K562 (cell line): ENCODE data around the gene HPD. TPM values are rescaled to one million over a fixed set of nuclear protein-coding genes. Genes with fewer than 3 reads are reported as not detected.

Experiments used
- BRD9 ChIP-seq: fragments of 450-650 bp; IDR thresholded peaks from 2 replicates; pipeline ENCODE4 v1.6.1; 2018; ENCODE audit warnings: low read depth; ENCODE audit not compliant: partially characterized antibody
- CBX1 ChIP-seq: sonication (generic); IDR thresholded peaks from 2 replicates; pipeline ENCODE4 v1.6.1; 2016; ENCODE audit warnings: antibody characterized with exemption, low read depth, mild to moderate bottlenecking
- CSDE1 ChIP-seq, 2 experiments: fragments of 450-650 bp; IDR thresholded peaks; 2 replicates each; pipeline ENCODE4 v1.6.1; 2016; ENCODE audit warnings: mild to moderate bottlenecking in 1 of 2
- FOSL1 ChIP-seq: fragments of 200-800 bp; sonication (Bioruptor generic); conservative IDR thresholded peaks from 2 replicates; pipeline ENCODE4 v1.6.1; 2016; ENCODE audit warnings: missing genetic modification characterization, missing compliant biosample characterization
- HDAC6 ChIP-seq: IDR thresholded peaks from 2 replicates; pipeline ENCODE4 v1.6.1; 2012; ENCODE audit warnings: low read depth, mild to moderate bottlenecking, control low read depth, inconsistent platforms, low read length, moderate library complexity
- HINFP ChIP-seq: fragments of 450-650 bp; conservative IDR thresholded peaks from 2 replicates; pipeline ENCODE4 v1.6.1; 2016; ENCODE audit warnings: missing genetic modification characterization, low read depth, mild to moderate bottlenecking, control low read depth, missing compliant biosample characterization
- MXI1 ChIP-seq: IDR thresholded peaks from 2 replicates; pipeline ENCODE4 v1.6.1; 2011; ENCODE audit warnings: low read depth, mild to moderate bottlenecking, improper control_type of control experiment, low read length
- PCBP2 ChIP-seq: fragments of 200-400 bp; formaldehyde crosslinking; IDR thresholded peaks from 2 replicates; pipeline ENCODE4 v1.6.1; 2018; ENCODE audit warnings: low read length, low read depth, mild to moderate bottlenecking, moderate library complexity; ENCODE audit not compliant: poor library complexity, severe bottlenecking
- PTBP1 ChIP-seq: fragments of 200-400 bp; formaldehyde crosslinking; IDR thresholded peaks from 2 replicates; pipeline ENCODE4 v1.6.1; 2017; ENCODE audit warnings: low read depth, low read length
- RNF2 ChIP-seq: sonication (generic); IDR thresholded peaks from 2 replicates; pipeline ENCODE4 v1.6.1; 2016
- SETDB1 ChIP-seq: IDR thresholded peaks from one replicate; pipeline ENCODE4 v1.6.1; 2012; ENCODE audit warnings: low read length, control low read depth, inconsistent platforms
- SIX5 ChIP-seq, 2 experiments: IDR thresholded peaks; 2 replicates each; pipeline ENCODE4 v1.6.1; 2011; ENCODE audit warnings: low read length in 2 of 2, borderline replicate concordance in 1 of 2, low read depth in 1 of 2, mild to moderate bottlenecking in 1 of 2, moderate library complexity in 1 of 2; ENCODE audit not compliant: insufficient read depth in 1 of 2
- ZBTB7A ChIP-seq: IDR thresholded peaks from 2 replicates; pipeline ENCODE4 v1.6.1; 2011; ENCODE audit warnings: low read depth, mild to moderate bottlenecking, low read length, moderate library complexity, borderline replicate concordance; ENCODE audit not compliant: control insufficient read depth
- ZNF143 ChIP-seq: sonication (generic); formaldehyde crosslinking; IDR thresholded peaks from 2 replicates; pipeline ENCODE4 v1.9.0; 2022; ENCODE audit warnings: mild to moderate bottlenecking, missing genetic modification reagents
- ZNF217 ChIP-seq: sonication (generic); formaldehyde crosslinking; IDR thresholded peaks from 2 replicates; pipeline ENCODE4 v1.8.0; 2022; ENCODE audit warnings: mild to moderate bottlenecking, missing genetic modification reagents
- ZNF282 ChIP-seq: sonication (generic); formaldehyde crosslinking; IDR thresholded peaks from 2 replicates; pipeline ENCODE4 v1.8.1; 2023; ENCODE audit warnings: missing genetic modification reagents
- ZNF318 ChIP-seq, 2 experiments: fragments of 450-650 bp; IDR thresholded peaks; 2 replicates each; pipeline ENCODE4 v1.6.1; 2016; ENCODE audit warnings: mild to moderate bottlenecking in 2 of 2, borderline replicate concordance in 1 of 2, low read depth in 1 of 2, moderate library complexity in 1 of 2
- ZNF384 ChIP-seq: IDR thresholded peaks from 2 replicates; pipeline ENCODE4 v1.6.1; 2012; ENCODE audit warnings: low read depth, low read length, improper control_type of control experiment
- ZNF668 ChIP-seq: fragments of 250-450 bp; sonication (Bioruptor Pico); IDR thresholded peaks from 2 replicates; pipeline ENCODE4 v1.8.0; 2022; ENCODE audit warnings: mild to moderate bottlenecking, inconsistent platforms
- polyA plus RNA-seq, 8 experiments: library from polyadenylated mRNA; depleted of rRNA in 4 of 8; stranded (reverse) in 5 of 8; unstranded in 3 of 8; fragments of >200 nt; fragmentation: Nextera tagmentation in 2 of 8; fragmentation: Illumina TruSeq in 1 of 8; extraction: Ambion mirVana in 2 of 8; extraction: Trizol in 1 of 8; gene quantifications; 2 replicates each; pipeline versions ENCODE4 v1.2.1 to v1.2.3, GENCODE V29; 2011 to 2014; ENCODE audit warnings: inconsistent platforms in 1 of 8, missing spikeins in 1 of 8
- total RNA-seq, 7 experiments: library from RNA; depleted of rRNA in 6 of 7; stranded (reverse); fragments of >200 nt in 6 of 7; fragmentation: Illumina TruSeq in 2 of 7; extraction: Trizol in 2 of 7; gene quantifications; 2 replicates each; pipeline versions ENCODE4 v1.2.1 to v1.2.3, GENCODE V29; 2011 to 2021; ENCODE audit warnings: low replicate concordance in 1 of 7

HPD gene
- total and polyA plus RNA-seq, 9 of the 15 experiments (the other 6 are each of a cell fraction or from before 2014, with no cell fraction given), result 0.06 to 0.29 (median 0.07) TPM; not detected in 4

DNA sequence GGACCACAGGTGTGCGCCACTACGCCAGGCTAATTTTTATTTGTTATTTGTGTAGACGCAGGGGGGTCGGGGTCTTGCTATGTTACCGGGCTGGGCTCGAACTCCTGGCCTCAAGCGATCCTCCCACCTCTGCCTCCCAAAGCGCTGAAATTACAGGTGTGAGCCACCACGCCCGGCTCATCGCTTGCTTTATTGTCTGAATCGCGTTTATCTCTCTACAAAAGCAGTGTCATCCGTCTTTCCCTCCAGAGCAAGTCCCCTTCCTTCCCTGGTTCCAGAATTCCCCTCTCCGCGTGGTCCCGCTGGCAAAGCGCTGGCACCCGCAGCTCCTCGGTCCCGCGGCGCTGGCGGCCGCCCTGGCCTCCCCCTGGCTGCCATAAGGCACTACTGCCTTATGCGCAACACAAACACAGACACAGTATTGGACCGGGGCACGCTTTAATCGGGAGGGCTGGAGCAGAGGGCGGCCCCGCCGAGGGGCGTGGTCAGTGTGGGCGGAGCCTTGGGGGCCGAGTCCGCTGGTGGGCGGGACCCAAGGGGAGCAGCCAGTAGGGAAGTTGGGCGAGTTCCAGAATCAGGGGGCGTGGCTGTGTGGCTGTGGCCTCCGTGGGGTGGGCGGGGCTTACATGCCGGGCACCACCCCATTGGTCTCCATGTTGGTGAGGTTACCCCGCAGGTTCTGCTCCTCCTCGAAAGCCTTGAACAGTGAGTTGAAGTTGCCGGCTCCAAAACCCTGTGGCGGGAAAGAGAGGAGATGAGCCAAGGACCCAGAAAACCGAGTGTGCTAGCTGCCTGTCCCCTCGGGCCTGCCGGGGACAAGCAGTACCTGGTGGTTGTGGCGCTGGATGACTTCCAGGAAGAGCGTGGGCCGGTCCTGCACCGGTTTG lies 19.3 kb downstream of the HPD start (continued):
- TF ChIP-seq MXI1 (peak; percentile 40; the same call in 1 of the 2 replicates), PTBP1 (no peak), ZBTB7A (peak; percentile 47; the same call in 1 of the 2 replicates), HDAC6 (no peak), ZNF282 (CRISPR knock-in tag) (no peak), ZNF318 (IDR thresholded peaks at IDR 0.05; ENCODE audit: borderline replicate concordance in 1 of 2, low read depth in 1 of 2) (no peak), HINFP (no peak), BRD9 (no peak), ZNF143 (CRISPR knock-in tag) (no peak), FOSL1 (tag) (no peak), PCBP2 (no peak), CSDE1 (IDR thresholded peaks at IDR 0.05) (no peak), ZNF384 (no peak), SIX5 (IDR thresholded peaks at IDR 0.05; ENCODE audit: borderline replicate concordance in 1 of 2, insufficient read depth in 1 of 2, low read depth in 1 of 2, low read length in 2 of 2) (no peak), CBX1 (peak; percentile 69; the same call in 1 of the 2 replicates), RNF2 (no peak), ZNF668 (CRISPR knock-in tag) (no peak), ZNF217 (CRISPR knock-in tag) (no peak), SETDB1 (no peak)
